Spleen (tissue), 11 donors: ENCODE results near the gene CEP112. TPM values are rescaled to one million over a fixed set of nuclear protein-coding genes. Genes with fewer than 3 reads are reported as not detected.
"Not testable (repeated sequence)": the region's sequence is repeated elsewhere in the genome, so short reads cannot be mapped to it uniquely, and the experiment has no call there.

Experiments
- DNase-seq: peaks from one replicate; pipeline ENCODE4 v3.0.0-alpha.2; 2020
- H3K27ac ChIP-seq, 8 donors: fragments of 200-600 bp; sonication (generic) in 7 of 8; 1 replicate in 4 of 8; 2 replicates in 4 of 8; pipeline versions ENCODE4 v1.5.0 to v1.8.0; 2016 to 2021; ENCODE audit warnings: inconsistent platforms in 4 of 8, mild to moderate bottlenecking in 4 of 8, moderate library complexity in 1 of 8
- H3K27me3 ChIP-seq, 7 donors: fragments of 200-600 bp; sonication (generic) in 6 of 7; replicated peaks in 1 of 7; 1 replicate in 4 of 7; 2 replicates in 3 of 7; pipeline versions ENCODE4 v1.5.0 to v1.8.0; 2016 to 2021; ENCODE audit warnings: inconsistent platforms in 3 of 7, mild to moderate bottlenecking in 1 of 7
- H3K36me3 ChIP-seq, 6 donors: fragments of 200-600 bp; sonication (generic) in 5 of 6; 1 replicate in 4 of 6; 2 replicates in 2 of 6; pipeline versions ENCODE4 v1.5.0 to v1.8.0; 2016 to 2021; ENCODE audit warnings: inconsistent platforms in 2 of 6
- H3K4me1 ChIP-seq, 6 donors: fragments of 200-600 bp; sonication (generic) in 5 of 6; 1 replicate in 3 of 6; 2 replicates in 3 of 6; pipeline versions ENCODE4 v1.5.0 to v1.8.0; 2016 to 2021; ENCODE audit warnings: inconsistent platforms in 3 of 6
- H3K4me3 ChIP-seq, 8 donors: fragments of 200-600 bp; sonication (generic) in 7 of 8; 1 replicate in 4 of 8; 2 replicates in 4 of 8; pipeline versions ENCODE4 v1.5.0 to v1.8.0; 2016 to 2021; ENCODE audit warnings: inconsistent platforms in 4 of 8, mild to moderate bottlenecking in 4 of 8, moderate library complexity in 2 of 8
- H3K9me3 ChIP-seq, 8 donors: fragments of 200-600 bp; sonication (generic) in 7 of 8; 1 replicate in 4 of 8; 2 replicates in 4 of 8; pipeline versions ENCODE4 v1.5.0 to v1.8.0; 2016 to 2021; ENCODE audit warnings: inconsistent platforms in 4 of 8
- POLR2A ChIP-seq, 3 donors: fragments of 450-650 bp; IDR thresholded peaks; one replicate each; pipeline ENCODE4 v1.5.1; 2017; ENCODE audit warnings: antibody characterized with exemption in 3 of 3, mild to moderate bottlenecking in 1 of 3
- POLR2AphosphoS5 ChIP-seq, 3 donors: sonication (generic); formaldehyde crosslinking; IDR thresholded peaks; one replicate each; pipeline ENCODE4 v1.5.1; 2017; ENCODE audit warnings: antibody characterized with exemption in 3 of 3
- whole genome bisulfite sequencing, 5 donors: extraction: QIAGEN DNeasy Blood & Tissue Kit in 3 of 5; methylation state at CpG; one replicate each; pipeline versions ENCODE4 v1.1.5 to v1.1.7; 2013 to 2018; 5-methylcytosine and 5-hydroxymethylcytosine counted together
- intact Hi-C: fragments of 100-400 bp; cut with DNase I; formaldehyde crosslinking; loops from one replicate; pipeline ENCODE4 v1.15.0; 2023; ENCODE audit warnings: low total_unique reads
- polyA plus RNA-seq, 3 donors: library from polyadenylated mRNA; stranded (reverse); fragments of 200-250 nt; gene quantifications; one replicate each; pipeline ENCODE4 v1.2.1, GENCODE V29; 2013
- total RNA-seq, 7 donors: library from RNA; depleted of rRNA in 3 of 7; stranded (reverse); fragments of >200 nt in 3 of 7; fragmentation: NEBNext Ultra II Directional in 4 of 7; extraction: Animal tissue kit (Norgen Biotek cat#: 25700) in 4 of 7; gene quantifications; one replicate each; pipeline versions ENCODE4 v1.1.0 to v1.2.1, GENCODE V29; 2016 to 2021
- TF ChIP-seq, protein P1 (sequence below), 11 experiments: fragments of 200-600 bp in 7 of 11; fragments of 450-650 bp in 4 of 11; sonication (generic) in 4 of 11; IDR thresholded peaks in 8 of 11; conservative IDR thresholded peaks in 3 of 11; 1 replicate in 7 of 11; 2 replicates in 4 of 11; pipeline versions ENCODE4 v1.4.0 to v1.8.0; 2016 to 2021; ENCODE audit warnings: antibody characterized with exemption in 11 of 11, inconsistent platforms in 4 of 11, mild to moderate bottlenecking in 1 of 11
- donor health status: healthy with polysubstance abuse.
- donor health status: DM: no; HTN: no; CAD: no; lungs with moderate emphysema.
- donor health status: DM: no; HTN: no; CAD: no.
- donor health status: Bipolar disorder and iron deficiency.
- donor health status: healthy.
- donor health status: DM: no; HTN: no; CAD: no.
- donor health status: DM: yes; HTN: yes; CAD: no.

Gene CEP112
- total and polyA plus RNA-seq, 10 donors = 3.1 to 31.0 (median 16.8) TPM

DNA sequence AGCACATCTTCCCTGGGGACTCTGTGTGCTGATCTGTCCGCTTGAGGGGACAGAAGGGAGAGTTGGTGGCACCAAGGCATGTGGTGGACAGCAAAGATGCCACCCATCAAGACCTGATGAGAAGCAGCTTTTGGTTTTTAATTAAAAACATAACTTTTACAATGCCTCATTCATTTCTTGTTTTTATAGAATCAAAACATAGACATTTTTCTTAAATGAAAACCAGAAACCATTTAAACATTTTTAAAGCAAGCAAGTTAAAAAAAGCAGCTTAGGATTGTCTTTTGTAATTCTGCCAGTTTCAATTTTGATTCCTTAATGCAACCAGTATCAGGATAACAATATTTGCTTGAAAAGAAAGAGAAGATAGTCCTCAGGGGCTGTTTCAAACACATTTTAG lies 506.8 kb downstream of the CEP112 start:
- H3K9me3 ChIP-seq = no peaks in the 10 kb centered on the region
- H3K27ac ChIP-seq = no peak overlapping the region
- no peaks in the 10 kb centered on the region for H3K4me1 ChIP-seq
- peaks cover 0 to 10% (median 0%) of the 10 kb centered on the region in 6 donors for H3K36me3 ChIP-seq
- no peak for DNase-seq
- H3K4me3 ChIP-seq = no peak overlapping the region
- intact Hi-C loops = no loop called here
- 86 to 100% (median 93%) methylated on average over 1 of the region's 1 CpG for WGBS, 5 donors
- TF ChIP-seq POLR2A (IDR thresholded peaks at IDR 0.05) = no peak
- TF ChIP-seq, protein P1, sequence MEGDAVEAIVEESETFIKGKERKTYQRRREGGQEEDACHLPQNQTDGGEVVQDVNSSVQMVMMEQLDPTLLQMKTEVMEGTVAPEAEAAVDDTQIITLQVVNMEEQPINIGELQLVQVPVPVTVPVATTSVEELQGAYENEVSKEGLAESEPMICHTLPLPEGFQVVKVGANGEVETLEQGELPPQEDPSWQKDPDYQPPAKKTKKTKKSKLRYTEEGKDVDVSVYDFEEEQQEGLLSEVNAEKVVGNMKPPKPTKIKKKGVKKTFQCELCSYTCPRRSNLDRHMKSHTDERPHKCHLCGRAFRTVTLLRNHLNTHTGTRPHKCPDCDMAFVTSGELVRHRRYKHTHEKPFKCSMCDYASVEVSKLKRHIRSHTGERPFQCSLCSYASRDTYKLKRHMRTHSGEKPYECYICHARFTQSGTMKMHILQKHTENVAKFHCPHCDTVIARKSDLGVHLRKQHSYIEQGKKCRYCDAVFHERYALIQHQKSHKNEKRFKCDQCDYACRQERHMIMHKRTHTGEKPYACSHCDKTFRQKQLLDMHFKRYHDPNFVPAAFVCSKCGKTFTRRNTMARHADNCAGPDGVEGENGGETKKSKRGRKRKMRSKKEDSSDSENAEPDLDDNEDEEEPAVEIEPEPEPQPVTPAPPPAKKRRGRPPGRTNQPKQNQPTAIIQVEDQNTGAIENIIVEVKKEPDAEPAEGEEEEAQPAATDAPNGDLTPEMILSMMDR (IDR thresholded peaks at IDR 0.05 in 8 of 11, conservative IDR thresholded peaks at IDR 0.05 in 3 of 11) = no peak
- no peak for TF ChIP-seq POLR2AphosphoS5 (IDR thresholded peaks at IDR 0.05)
- no peaks in the 10 kb centered on the region for H3K27me3 ChIP-seq

DNA sequence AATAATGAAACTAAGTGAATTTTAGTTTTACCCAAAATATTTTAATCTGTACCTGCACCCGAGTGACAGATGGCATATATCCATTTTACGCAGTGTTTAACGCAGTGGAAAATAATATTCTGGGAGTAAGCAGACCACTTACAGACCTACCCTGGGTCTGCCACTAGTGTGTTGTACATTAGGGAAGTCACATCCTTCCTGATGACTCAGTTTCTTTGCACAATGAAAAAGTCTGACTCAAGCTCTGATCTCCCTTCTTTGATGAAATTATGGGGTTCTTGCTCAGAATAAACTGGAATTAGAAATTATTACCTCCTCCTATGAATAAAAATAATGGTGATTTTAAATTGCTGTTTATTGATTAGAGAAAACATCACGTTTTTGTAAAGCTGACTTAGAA lies 507.3 kb downstream of the CEP112 start:
- DNase-seq = no peak
- no peak for TF ChIP-seq POLR2AphosphoS5 (IDR thresholded peaks at IDR 0.05)
- TF ChIP-seq, protein P1 (IDR thresholded peaks at IDR 0.05 in 8 of 11, conservative IDR thresholded peaks at IDR 0.05 in 3 of 11) = no peak
- no peak for TF ChIP-seq POLR2A (IDR thresholded peaks at IDR 0.05)
- H3K9me3 ChIP-seq = no peaks in the 10 kb centered on the region
- intact Hi-C loops = no loop called here
- H3K27ac ChIP-seq = no peak overlapping the region
- H3K4me3 ChIP-seq = no peak overlapping the region
- no peaks in the 10 kb centered on the region for H3K4me1 ChIP-seq
- 84 to 92% (median 89%) methylated on average over 4 of the region's 4 CpGs for WGBS, 5 donors
- H3K36me3 ChIP-seq = peaks cover 0 to 10% (median 0%) of the 10 kb centered on the region in 6 donors
- H3K27me3 ChIP-seq = no peaks in the 10 kb centered on the region

- no peaks in the 10 kb centered on the region for H3K9me3 ChIP-seq
- H3K27ac ChIP-seq = no peak overlapping the region
- no peaks in the 10 kb centered on the region for H3K27me3 ChIP-seq
- intact Hi-C loops = no loop called here
- H3K4me1 ChIP-seq = peaks cover 0 to 3% (median 0%) of the 10 kb centered on the region in 6 donors
- H3K4me3 ChIP-seq = no peak overlapping the region
- no peak for DNase-seq
- H3K36me3 ChIP-seq = peaks cover 0 to 5% (median 0%) of the 10 kb centered on the region in 6 donors
- TF ChIP-seq, protein P1 (IDR thresholded peaks at IDR 0.05 in 8 of 11, conservative IDR thresholded peaks at IDR 0.05 in 3 of 11) = no peak
- TF ChIP-seq POLR2A (IDR thresholded peaks at IDR 0.05) (no peak), POLR2AphosphoS5 (IDR thresholded peaks at IDR 0.05) (no peak)
- WGBS, 5 donors = 81 to 90% (median 83%) methylated on average over 5 to 7 of the region's 7 CpGs
These were observed 508.5 kb downstream of the CEP112 start for GRCh38 chr17:65683428-65683827.

DNA sequence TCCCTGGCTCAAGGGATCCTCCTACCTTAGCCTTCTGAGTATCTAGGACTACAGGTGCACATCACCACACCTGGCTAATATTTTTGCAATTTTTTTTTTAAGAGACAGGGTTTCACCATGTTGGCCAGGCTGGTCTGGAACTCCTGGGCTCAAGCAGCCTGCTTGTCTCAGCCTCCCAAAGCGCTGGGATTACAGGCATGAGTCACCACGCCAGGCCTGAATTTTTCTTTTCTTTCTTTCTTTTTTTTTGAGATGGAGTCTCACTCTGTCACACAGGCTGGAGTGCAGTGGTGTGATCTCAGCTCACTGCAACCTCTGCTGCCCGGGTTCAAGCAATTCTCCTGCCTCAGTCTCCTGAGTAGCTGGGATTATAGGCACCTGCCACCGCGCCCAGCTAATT lies 510.2 kb downstream of the CEP112 start:
- intact Hi-C loops, H3K9me3 ChIP-seq, DNase-seq, H3K4me3 ChIP-seq, H3K4me1 ChIP-seq, H3K36me3 ChIP-seq, H3K27ac ChIP-seq, H3K27me3 ChIP-seq: not testable (repeated sequence)
- WGBS, 5 donors = 75 to 86% (median 78%) methylated on average over 5 of the region's 5 CpGs
